Mucosa of stomach (tissue), 1 donor: ENCODE data around the gene PCDH7.
A peak's percentile ranks its signal among the peaks of the same experiment; 100 is the strongest.

Experiments used
- H3K27me3 ChIP-seq: one replicate; pipeline ENCODE4 v1.7.0; 2013; ENCODE audit warnings: mild to moderate bottlenecking, low read length; ENCODE audit not compliant: control insufficient read depth, insufficient read depth
- H3K36me3 ChIP-seq: one replicate; pipeline ENCODE4 v1.7.0; 2013; ENCODE audit warnings: low read length; ENCODE audit not compliant: control insufficient read depth, insufficient read depth
- H3K4me1 ChIP-seq: one replicate; pipeline ENCODE4 v1.7.0; 2013; ENCODE audit warnings: mild to moderate bottlenecking, low read length; ENCODE audit not compliant: control insufficient read depth, insufficient read depth
- H3K4me3 ChIP-seq: one replicate; pipeline ENCODE4 v1.7.0; 2013; ENCODE audit warnings: low read length
- H3K9ac ChIP-seq: one replicate; pipeline ENCODE4 v1.7.0; 2013; ENCODE audit warnings: mild to moderate bottlenecking, low read length, moderate library complexity
- H3K9me3 ChIP-seq: one replicate; pipeline ENCODE4 v1.7.0; 2013; ENCODE audit warnings: mild to moderate bottlenecking, low read length, moderate library complexity; ENCODE audit not compliant: control insufficient read depth
- donor health status: Pancreatic carcinoma.

PCDH7 gene

GRCh38 chr4:30720021-30720660, at the start of gene PCDH7:
TSS of gene PCDH7 (plus strand) at chr4:30720369. CDS start at chr4:30721423, 1,054 bp downstream.
- Histone ChIP-seq H3K9ac (no peak within 1 kb of the TSS), H3K9me3 (no peaks in the 10 kb centered on the region), H3K36me3 (no peaks in the 10 kb centered on the region), H3K4me3 (peak within 1 kb of the TSS; percentile 50), H3K27me3 (peaks cover 62% of the 10 kb centered on the region), H3K4me1 (peaks cover 32% of the 10 kb centered on the region)

GRCh38 chr4:30671926-30672448, 48.2 kb upstream of the PCDH7 start:
- no peak overlapping the region for H3K4me3 ChIP-seq
- no peaks in the 10 kb centered on the region for H3K36me3 ChIP-seq

GRCh38 chr4:30696191-30696590, 24.0 kb upstream of the PCDH7 start:
- no peaks in the 10 kb centered on the region for H3K4me1 ChIP-seq
- H3K9me3 ChIP-seq: no peaks in the 10 kb centered on the region
- H3K9ac ChIP-seq: no peak overlapping the region
- no peaks in the 10 kb centered on the region for H3K36me3 ChIP-seq
- H3K4me3 ChIP-seq: no peak overlapping the region
- no peaks in the 10 kb centered on the region for H3K27me3 ChIP-seq

More at GRCh38 chr4:30671926-30672448, 48.2 kb upstream of the PCDH7 start:
- Histone ChIP-seq H3K9me3 (no peaks in the 10 kb centered on the region), H3K27me3 (no peaks in the 10 kb centered on the region), H3K9ac (no peak overlapping the region), H3K4me1 (no peaks in the 10 kb centered on the region)

GRCh38 chr4:30714408-30715031, 5.6 kb upstream of the PCDH7 start:
- Histone ChIP-seq H3K4me3 (no peak overlapping the region), H3K9me3 (no peaks in the 10 kb centered on the region), H3K27me3 (peaks cover 28% of the 10 kb centered on the region), H3K9ac (no peak overlapping the region), H3K36me3 (no peaks in the 10 kb centered on the region), H3K4me1 (peaks cover 18% of the 10 kb centered on the region)

- no peaks in the 10 kb centered on the region for H3K36me3 ChIP-seq
- H3K27me3 ChIP-seq: peaks cover 36% of the 10 kb centered on the region
- H3K9ac ChIP-seq: no peak overlapping the region
- H3K9me3 ChIP-seq: no peaks in the 10 kb centered on the region
- no peak overlapping the region for H3K4me3 ChIP-seq
- H3K4me1 ChIP-seq: peaks cover 20% of the 10 kb centered on the region
These were observed 4.0 kb upstream of the PCDH7 start for GRCh38 chr4:30716158-30716557.

- Histone ChIP-seq H3K27me3 (peaks cover 42% of the 10 kb centered on the region), H3K4me3 (no peak overlapping the region), H3K9ac (no peak overlapping the region), H3K36me3 (no peaks in the 10 kb centered on the region), H3K9me3 (no peaks in the 10 kb centered on the region), H3K4me1 (peaks cover 26% of the 10 kb centered on the region)
These were observed 3.4 kb upstream of the PCDH7 start for GRCh38 chr4:30716681-30717207.

GRCh38 chr4:30717208-30718020, 2.8 kb upstream of the PCDH7 start:
- Histone ChIP-seq H3K27me3 (peaks cover 47% of the 10 kb centered on the region), H3K9ac (no peak overlapping the region), H3K4me3 (peak overlapping the region; percentile 56), H3K9me3 (no peaks in the 10 kb centered on the region), H3K36me3 (no peaks in the 10 kb centered on the region), H3K4me1 (peaks cover 30% of the 10 kb centered on the region)

- H3K36me3 ChIP-seq: no peaks in the 10 kb centered on the region
- peaks cover 54% of the 10 kb centered on the region for H3K27me3 ChIP-seq
- H3K4me1 ChIP-seq: peaks cover 32% of the 10 kb centered on the region
- H3K9ac ChIP-seq: no peak overlapping the region
- H3K4me3 ChIP-seq: no peak overlapping the region
- no peaks in the 10 kb centered on the region for H3K9me3 ChIP-seq
These were observed 2.1 kb upstream of the PCDH7 start for GRCh38 chr4:30718021-30718542.

- no peaks in the 10 kb centered on the region for H3K36me3 ChIP-seq
- peaks cover 32% of the 10 kb centered on the region for H3K4me1 ChIP-seq
- H3K4me3 ChIP-seq: peak overlapping the region; percentile 50
- H3K9me3 ChIP-seq: no peaks in the 10 kb centered on the region
- peaks cover 61% of the 10 kb centered on the region for H3K27me3 ChIP-seq
- no peak overlapping the region for H3K9ac ChIP-seq
These were observed 1.3 kb upstream of the PCDH7 start for GRCh38 chr4:30718641-30719453.

- no peak overlapping the region for H3K9ac ChIP-seq
- H3K36me3 ChIP-seq: no peaks in the 10 kb centered on the region
- H3K4me3 ChIP-seq: peak overlapping the region; percentile 50
- H3K4me1 ChIP-seq: peaks cover 32% of the 10 kb centered on the region
- no peaks in the 10 kb centered on the region for H3K9me3 ChIP-seq
- H3K27me3 ChIP-seq: peaks cover 62% of the 10 kb centered on the region
These were observed 632 bp upstream of the PCDH7 start for GRCh38 chr4:30719454-30720020.

GRCh38 chr4:30720661-30721184, 554 bp downstream of the PCDH7 start:
- H3K4me1 ChIP-seq: peaks cover 32% of the 10 kb centered on the region
- no peaks in the 10 kb centered on the region for H3K9me3 ChIP-seq

More at GRCh38 chr4:30720661-30721184, 554 bp downstream of the PCDH7 start:
- H3K4me3 ChIP-seq: peak overlapping the region; percentile 50
- H3K27me3 ChIP-seq: peaks cover 62% of the 10 kb centered on the region
- H3K9ac ChIP-seq: no peak overlapping the region
- H3K36me3 ChIP-seq: no peaks in the 10 kb centered on the region
